Activated CD4-positive, CD25-positive, alpha-beta regulatory T cell (primary cell): ENCODE results near the gene RASAL1.

Experiments
- DNase-seq, 4 experiments: peaks; one replicate each; lab custom pipeline; 2025; lab: John Stamatoyannopoulos, UW

The RASAL1 gene

DNA sequence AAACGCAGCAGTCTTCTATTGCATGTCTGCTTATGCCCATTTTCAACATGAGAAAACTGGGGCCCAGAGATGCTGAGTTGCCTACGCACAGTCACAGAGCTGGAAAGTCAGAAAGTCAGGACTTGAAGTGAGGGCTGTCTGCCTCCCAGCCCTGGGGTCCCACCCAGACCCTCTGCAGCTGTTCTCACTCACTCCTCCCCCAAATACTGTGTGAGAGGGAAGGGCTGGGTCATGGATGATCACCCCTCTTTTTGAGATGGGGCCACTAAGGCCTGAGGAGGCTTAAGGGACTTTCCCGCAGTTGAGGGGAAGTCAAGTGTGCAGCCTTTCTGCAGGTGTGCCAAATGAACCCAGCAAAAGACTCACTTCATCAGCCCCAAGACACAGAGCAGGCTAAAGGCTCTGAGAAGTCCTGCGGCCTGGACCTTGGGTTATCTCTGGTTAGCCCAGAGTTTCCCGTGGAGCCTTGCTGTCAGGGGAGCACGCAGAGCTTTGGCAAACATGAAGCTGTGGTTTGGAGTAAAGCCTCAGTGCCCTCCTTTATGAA, 60.4 kb downstream of the RASAL1 start:
- no peak for DNase-seq

GRCh38 chr12:113073586-113073985, 62.0 kb downstream of the RASAL1 start:
- no peak for DNase-seq

DNA sequence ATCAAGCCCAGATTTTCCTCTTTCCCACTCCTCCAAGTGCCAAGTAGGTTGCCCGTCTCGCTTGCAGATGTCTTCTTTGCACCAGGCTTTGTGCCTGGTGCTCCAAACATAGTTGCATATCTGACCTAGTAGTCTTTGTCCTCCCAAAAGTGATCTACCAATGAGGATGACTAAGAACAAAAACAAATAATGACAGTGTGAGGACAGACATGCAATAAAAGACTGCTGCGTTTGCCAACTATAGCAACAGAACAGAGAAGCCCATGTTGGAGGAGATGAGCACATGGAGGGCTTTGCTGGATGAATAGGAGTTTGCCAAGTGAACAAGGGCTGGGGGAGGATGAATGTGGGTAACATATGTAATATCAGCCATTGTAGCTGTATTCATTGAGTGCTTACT, 63.4 kb downstream of the RASAL1 start:
- no peak for DNase-seq

DNA sequence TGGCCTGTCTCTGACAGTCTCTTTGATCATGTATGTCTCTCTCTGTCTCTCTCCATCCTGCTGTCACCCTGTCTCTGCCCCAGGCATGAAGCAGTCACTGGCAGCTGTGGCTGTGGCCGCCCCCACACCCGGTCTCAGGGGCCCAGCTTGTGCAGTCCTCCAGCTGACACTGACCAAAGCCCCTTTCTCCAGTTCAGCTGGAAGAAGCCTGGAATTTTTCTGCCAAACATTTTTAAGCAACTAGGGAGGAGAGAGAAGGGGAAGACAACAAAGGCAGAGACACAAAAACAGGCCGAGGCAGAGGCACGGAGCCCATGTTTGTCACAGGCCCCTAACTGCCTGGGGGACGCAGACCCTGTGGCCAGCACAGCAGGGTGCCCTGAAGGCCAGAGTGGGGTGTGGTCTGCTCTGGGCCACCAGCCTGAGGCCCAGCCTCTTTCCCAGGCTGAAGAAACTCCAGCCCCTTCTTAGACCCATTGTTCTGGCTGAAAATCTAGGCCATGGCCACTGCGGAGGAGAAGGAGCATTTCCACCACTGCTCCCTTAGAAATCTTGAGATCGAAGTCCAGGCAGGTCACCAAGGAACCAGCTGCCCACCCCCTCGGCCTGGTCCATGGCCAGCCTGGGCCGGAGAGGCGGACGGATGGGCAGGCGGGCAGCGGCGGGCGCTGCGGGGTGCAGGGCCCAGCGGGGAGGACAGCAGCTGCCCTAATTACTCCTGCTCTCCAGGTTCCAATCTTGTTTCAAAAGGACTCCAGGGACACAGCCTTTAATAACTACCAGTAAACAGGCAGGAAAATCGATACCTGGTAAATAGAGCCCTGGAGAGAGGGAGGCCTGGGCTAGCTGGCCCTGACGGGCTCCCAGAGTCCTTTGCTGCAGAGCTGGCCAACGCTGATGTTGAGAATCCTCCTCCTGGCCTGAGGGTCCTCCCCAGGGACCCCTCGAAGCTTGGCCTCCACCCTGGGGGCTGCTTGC, 64.1 kb downstream of the RASAL1 start:
- DNase-seq, result no peak

- DNase-seq, result no peak
Measured at GRCh38 chr12:113070117-113070906, 65.2 kb downstream of the RASAL1 start.

GRCh38 chr12:113069751-113070116, 65.8 kb downstream of the RASAL1 start:
- no peak for DNase-seq

DNA sequence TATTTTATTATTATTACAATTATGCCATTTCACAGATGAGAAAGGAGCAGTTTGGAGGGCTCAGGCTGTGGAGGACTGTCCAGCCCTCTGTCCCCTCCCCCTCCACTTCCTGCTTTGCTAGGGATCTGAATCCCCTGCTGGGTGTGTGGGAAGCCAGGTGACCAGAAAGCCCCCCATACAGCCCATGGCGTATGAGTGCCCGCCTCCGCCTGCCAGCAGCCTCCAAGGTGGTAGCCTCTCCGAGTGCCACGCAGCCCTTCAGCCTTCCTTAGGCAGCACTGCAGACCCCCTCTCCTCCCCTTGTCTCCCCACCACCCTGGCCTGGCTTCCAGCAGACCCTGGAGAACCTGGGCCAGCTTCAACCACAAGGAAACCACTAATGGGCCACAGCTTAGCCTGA, 66.4 kb downstream of the RASAL1 start:
- no peak for DNase-seq

DNA sequence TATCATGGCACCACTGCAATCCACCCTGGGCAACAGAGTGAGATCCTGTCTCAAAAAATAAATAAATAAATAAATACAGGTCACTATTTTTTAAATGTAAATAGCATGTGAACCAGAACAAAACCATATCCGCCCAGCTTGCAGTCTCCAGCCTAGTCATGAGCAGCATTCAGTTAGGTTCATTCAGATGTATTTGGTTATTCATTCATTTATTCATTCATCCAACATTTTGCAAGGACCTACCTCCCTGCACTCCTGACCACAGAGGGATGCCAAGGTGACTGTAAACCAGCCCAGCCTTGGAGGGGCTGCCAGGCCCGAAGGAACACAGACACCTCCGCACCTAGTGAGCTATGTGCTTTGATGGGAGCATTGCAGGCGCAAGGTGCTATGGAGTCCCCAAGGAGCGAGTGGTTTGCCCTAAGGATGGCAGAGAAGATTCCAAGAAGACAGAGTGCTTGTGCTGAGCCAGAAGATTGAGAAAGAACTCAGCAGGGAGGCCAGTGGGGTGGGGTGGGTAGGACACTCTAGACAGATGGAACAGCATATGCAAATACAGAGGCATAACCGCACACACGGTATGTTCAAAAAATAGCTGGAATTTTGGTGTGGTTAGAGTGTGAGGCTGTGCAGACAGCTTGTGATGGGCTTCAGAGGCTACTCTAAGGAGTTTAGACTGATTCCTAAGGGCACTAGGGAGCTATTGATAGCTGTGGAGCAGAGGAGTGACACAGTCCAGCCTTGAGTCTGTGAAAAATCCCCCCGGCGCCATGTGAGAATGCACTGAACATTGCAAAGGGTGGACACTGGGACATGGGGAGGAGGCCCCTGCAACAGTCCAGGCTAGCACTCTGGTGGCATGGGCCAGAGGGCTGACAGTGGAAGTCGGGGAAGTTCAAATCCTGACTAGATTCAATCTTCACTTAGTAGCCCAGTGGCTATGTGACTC, 67.3 kb downstream of the RASAL1 start:
- DNase-seq, result no peak

GRCh38 chr12:113066813-113067400, 68.7 kb downstream of the RASAL1 start:
- no peak for DNase-seq

DNA sequence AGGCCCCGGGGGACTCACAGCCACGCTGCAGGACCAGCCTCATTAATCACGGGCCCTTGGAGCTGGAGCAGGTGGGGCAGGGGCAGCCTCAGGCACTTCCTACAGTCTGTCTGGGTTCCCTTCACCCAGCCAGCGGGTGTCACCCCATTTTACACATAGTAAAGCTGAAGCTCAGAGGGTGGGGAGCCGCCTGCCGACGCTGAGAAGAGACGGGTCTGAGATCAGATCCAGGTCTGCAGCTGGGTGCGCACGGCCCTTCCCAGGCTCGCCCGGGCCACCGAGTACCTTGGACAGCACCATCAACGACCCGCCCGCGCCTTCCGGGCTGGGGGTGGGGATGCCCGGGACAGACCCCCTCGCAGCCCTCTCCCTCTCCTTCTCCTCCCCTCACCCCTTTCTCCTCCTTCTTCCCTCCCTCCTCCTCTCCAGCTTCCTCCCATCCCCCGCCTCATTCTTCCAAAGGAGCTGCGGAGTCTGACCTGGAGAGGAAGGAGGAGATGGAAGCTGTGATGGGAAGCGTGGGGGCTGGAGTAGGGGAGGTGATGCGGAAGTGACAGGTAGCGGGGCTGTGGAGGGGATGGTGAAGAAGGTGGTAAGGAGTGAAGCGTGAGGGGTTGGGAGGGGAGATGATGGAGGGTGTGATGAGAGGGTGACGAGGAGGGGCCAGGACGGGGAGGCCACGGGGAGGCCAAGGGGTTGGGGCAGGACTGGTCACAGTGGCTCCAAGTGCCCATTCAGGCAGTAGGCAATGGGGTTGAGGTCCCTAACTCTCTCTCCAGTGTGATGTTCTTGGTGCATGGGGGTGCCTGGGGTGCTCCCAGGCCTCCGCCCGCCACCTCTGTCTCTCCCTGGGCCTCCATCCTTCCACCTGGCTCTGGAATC, 70.2 kb downstream of the RASAL1 start:
- DNase-seq, result no peak

- DNase-seq, result no peak
Measured at GRCh38 chr12:113064395-113065125, 71.0 kb downstream of the RASAL1 start.

DNA sequence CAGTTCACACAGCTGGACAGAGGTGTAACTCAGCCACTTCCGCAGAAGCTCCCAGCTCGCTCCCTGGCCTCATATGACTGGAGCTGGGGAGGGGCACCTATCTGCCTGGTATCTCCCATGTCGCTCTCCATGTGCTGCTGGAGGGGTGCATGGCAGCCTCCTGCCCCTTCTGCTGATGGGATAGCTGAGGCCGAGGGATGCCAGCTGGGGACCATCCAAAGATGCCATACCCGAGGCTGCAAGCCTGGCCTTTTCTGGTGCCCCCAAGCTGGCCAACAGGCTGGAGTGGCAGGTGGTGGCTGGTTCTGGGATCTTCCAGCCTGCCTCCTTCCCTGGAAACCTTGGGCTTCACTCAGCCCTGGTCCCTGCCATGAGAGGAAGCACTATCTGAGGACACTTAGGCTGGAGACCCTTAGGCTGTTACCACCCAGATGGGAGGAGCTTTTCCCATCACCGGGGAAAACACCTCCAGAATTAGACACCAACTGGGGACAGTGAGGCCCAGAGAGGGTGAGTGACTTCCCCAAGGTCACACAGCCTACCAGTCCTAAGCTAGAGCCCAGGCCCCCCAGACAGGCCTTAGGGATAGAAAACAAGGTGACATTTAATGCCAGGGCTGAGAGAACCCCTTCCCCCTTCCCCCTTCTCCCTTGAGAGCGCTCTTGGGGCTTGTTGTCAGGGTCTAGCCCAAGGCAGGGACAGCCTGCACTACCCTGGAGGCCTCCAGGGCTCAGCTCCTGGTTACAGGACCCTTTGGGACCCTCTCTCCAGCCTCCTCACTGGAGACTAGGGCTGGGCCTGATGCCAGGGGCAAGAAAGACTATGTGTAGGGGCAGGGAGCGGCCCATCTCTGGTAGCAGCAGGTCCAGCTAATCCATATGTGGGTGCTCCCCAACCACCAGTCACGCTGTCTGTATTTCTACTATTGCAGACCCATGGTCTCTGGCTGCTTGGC, 71.9 kb downstream of the RASAL1 start:
- DNase-seq, result no peak

DNA sequence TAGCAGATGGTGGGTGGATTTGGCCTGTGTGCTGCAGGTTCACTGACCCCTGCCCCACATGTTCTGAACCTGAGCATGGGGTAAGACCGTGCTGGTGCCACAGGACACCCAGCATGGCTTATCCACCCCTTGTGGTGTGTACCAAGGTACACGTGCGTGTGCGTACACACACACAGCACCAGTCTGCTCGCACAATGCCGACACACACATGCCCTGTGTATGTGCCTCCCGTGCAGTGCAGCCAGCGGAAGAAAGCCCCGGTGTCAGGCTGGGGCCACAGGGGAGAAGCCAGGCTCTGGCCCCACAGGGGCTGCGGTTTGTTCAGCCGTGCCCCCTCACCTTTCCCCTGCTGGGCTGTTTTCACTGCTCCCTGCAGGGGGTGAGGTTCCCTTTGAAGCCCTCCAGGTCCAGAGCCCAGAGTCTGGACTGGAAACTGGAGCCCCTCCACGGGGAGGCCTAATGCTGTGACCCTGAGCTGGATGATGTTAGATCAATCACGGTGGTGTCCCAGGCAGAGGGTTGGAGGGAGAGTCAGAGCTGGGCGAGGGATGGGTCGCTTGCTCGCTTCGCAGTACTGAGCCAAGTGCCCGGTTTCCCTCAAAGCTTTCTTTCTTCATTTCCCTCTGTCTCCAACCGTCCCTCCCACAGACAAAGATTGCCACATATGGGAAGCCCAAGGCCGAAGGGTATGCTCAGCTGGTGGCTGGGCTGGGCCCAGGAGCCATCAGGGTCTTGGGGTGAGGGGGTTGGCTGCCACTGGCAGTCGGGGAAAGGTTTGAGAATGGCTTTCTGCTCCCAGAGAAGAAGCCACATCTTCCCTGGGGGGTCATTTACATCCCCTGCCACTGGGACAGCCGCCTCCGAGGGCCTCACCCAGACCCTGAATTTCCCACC, 72.8 kb downstream of the RASAL1 start:
- DNase-seq, result no peak

DNA sequence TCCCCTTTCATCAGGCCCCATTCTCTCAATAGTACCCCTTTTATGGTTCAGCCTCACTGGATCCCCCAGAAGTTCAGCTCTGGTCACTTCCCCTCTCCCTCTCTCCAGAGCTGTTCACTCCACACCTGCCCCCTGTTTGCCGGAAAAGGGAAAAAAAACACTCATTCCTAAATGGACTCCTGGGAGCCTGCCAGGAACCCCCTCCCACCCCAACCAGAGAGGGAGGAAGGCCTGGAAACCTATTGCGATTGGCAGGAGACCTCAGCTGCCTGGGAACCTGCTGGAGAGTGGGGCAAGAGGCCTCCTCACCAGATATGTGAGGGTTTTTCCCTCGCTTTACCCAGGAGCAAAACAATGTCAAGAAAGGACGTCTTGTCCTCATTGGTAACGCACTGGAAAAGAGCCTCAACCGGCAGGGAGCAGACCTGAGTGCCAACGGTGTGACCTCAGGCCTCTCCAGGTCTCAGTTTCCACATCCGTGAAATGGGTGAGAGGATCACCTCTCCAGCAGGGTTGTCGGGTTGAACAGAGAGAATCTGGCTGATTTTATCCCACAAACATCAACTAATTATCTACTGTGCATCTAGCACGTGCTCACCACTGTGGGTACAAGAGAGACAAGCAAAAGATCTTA, 74.4 kb downstream of the RASAL1 start:
- DNase-seq, result no peak

- DNase-seq, result no peak
Measured at GRCh38 chr12:113060336-113060960, 75.1 kb downstream of the RASAL1 start.

GRCh38 chr12:113059071-113059595, 76.4 kb downstream of the RASAL1 start:
- no peak for DNase-seq
